K562 (cell line): Measurements from ENCODE around the gene HOXB3. TPM values are rescaled to one million over a fixed set of nuclear protein-coding genes. Genes with fewer than 3 reads are reported as not detected.

Experiments used
- AFF4 ChIP-seq: sonication (generic); formaldehyde crosslinking; IDR thresholded peaks from 2 replicates; pipeline ENCODE4 v1.8.0; 2023; ENCODE audit warnings: mild to moderate bottlenecking, missing genetic modification reagents
- CHAMP1 ChIP-seq: fragments of 450-650 bp; IDR thresholded peaks from 2 replicates; pipeline ENCODE4 v1.6.1; 2016; ENCODE audit warnings: mild to moderate bottlenecking
- DEAF1 ChIP-seq: fragments of 450-650 bp; formaldehyde crosslinking; IDR thresholded peaks from 2 replicates; pipeline ENCODE4 v1.4.0; 2020; ENCODE audit warnings: mild to moderate bottlenecking, moderate library complexity
- FIP1L1 ChIP-seq: fragments of 200-400 bp; formaldehyde crosslinking; IDR thresholded peaks from 2 replicates; pipeline ENCODE4 v1.6.1; 2018; ENCODE audit warnings: mild to moderate bottlenecking, low read depth, low read length; ENCODE audit not compliant: poor library complexity, severe bottlenecking
- HMGN3 ChIP-seq: IDR thresholded peaks from 2 replicates; pipeline ENCODE4 v1.6.1; 2011; ENCODE audit warnings: borderline replicate concordance, low read depth, mild to moderate bottlenecking, mixed read lengths, low read length; ENCODE audit not compliant: insufficient read length; ENCODE audit errors: extremely low read depth
- NR3C1 ChIP-seq: sonication (generic); formaldehyde crosslinking; IDR thresholded peaks from 2 replicates; pipeline ENCODE4 v1.8.1; 2022; ENCODE audit warnings: missing genetic modification reagents
- PCBP1 ChIP-seq: fragments of 200-400 bp; formaldehyde crosslinking; IDR thresholded peaks from 2 replicates; pipeline ENCODE4 v1.6.1; 2018; ENCODE audit warnings: mild to moderate bottlenecking, low read depth, low read length; ENCODE audit not compliant: poor library complexity, severe bottlenecking
- POLR2A ChIP-seq: fragments of 450-650 bp; conservative IDR thresholded peaks from 2 replicates; pipeline ENCODE4 v1.6.1; 2016
- POLR2AphosphoS5 ChIP-seq: IDR thresholded peaks from 2 replicates; pipeline ENCODE4 v1.6.1; 2011; ENCODE audit warnings: mild to moderate bottlenecking, low read depth, low read length, moderate library complexity; ENCODE audit not compliant: control insufficient read depth, insufficient read depth
- SIN3A ChIP-seq, 2 experiments: fragments of 150-350 bp in 1 of 2; IDR thresholded peaks; 2 replicates each; pipeline ENCODE4 v1.6.1; 2011 to 2016; ENCODE audit warnings: borderline replicate concordance in 2 of 2, low read depth in 2 of 2, low read length in 2 of 2, mild to moderate bottlenecking in 2 of 2, moderate library complexity in 2 of 2; ENCODE audit not compliant: control insufficient read depth in 1 of 2
- SMAD1 ChIP-seq: fragments of 150-350 bp; IDR thresholded peaks from 2 replicates; pipeline ENCODE4 v1.6.1; 2014; ENCODE audit warnings: low read length, low read depth; ENCODE audit not compliant: partially characterized antibody
- ZFX ChIP-seq: sonication (generic); formaldehyde crosslinking; IDR thresholded peaks from 2 replicates; pipeline ENCODE4 v1.8.0; 2022; ENCODE audit warnings: mild to moderate bottlenecking, missing genetic modification reagents, moderate library complexity
- ZNF175 ChIP-seq: fragments of 200-800 bp; sonication (Bioruptor generic); IDR thresholded peaks from 2 replicates; pipeline ENCODE4 v1.6.1; 2016; ENCODE audit warnings: low read depth, mild to moderate bottlenecking, missing genetic modification characterization, missing compliant biosample characterization
- ZNF212 ChIP-seq: fragments of 450-650 bp; formaldehyde crosslinking; IDR thresholded peaks from 2 replicates; pipeline ENCODE4 v1.4.0; 2020; ENCODE audit warnings: mild to moderate bottlenecking
- ZNF347 ChIP-seq: fragments of 450-650 bp; formaldehyde crosslinking; IDR thresholded peaks from 2 replicates; pipeline ENCODE4 v1.4.0; 2020; ENCODE audit warnings: low read depth, mild to moderate bottlenecking, moderate library complexity
- ZNF444 ChIP-seq: fragments of 250-450 bp; sonication (Bioruptor Pico); IDR thresholded peaks from 2 replicates; pipeline ENCODE4 v1.4.0; 2020; ENCODE audit warnings: mild to moderate bottlenecking, moderate library complexity
- ZNF830 ChIP-seq: fragments of 250-450 bp; sonication (Bioruptor Pico); IDR thresholded peaks from 2 replicates; pipeline ENCODE4 v1.5.0; 2021; ENCODE audit warnings: mild to moderate bottlenecking
- polyA plus RNA-seq, 8 experiments: library from polyadenylated mRNA; depleted of rRNA in 4 of 8; stranded (reverse) in 5 of 8; unstranded in 3 of 8; fragments of >200 nt; fragmentation: Nextera tagmentation in 2 of 8; fragmentation: Illumina TruSeq in 1 of 8; extraction: Ambion mirVana in 2 of 8; extraction: Trizol in 1 of 8; gene quantifications; 2 replicates each; pipeline versions ENCODE4 v1.2.1 to v1.2.3, GENCODE V29; 2011 to 2014; ENCODE audit warnings: inconsistent platforms in 1 of 8, missing spikeins in 1 of 8
- total RNA-seq, 7 experiments: library from RNA; depleted of rRNA in 6 of 7; stranded (reverse); fragments of >200 nt in 6 of 7; fragmentation: Illumina TruSeq in 2 of 7; extraction: Trizol in 2 of 7; gene quantifications; 2 replicates each; pipeline versions ENCODE4 v1.2.1 to v1.2.3, GENCODE V29; 2011 to 2021; ENCODE audit warnings: low replicate concordance in 1 of 7

Gene HOXB3
- total and polyA plus RNA-seq, 9 of the 15 experiments (the other 6 are each of a cell fraction or from before 2014, with no cell fraction given): 2.4 to 41.3 (median 20.2) TPM

- 0 out of 4 replicates have a peak, but pooled peaks of 1 of the 2 experiments have one; percentile 11 for TF ChIP-seq SIN3A (IDR thresholded peaks at IDR 0.05; ENCODE audit: borderline replicate concordance in 2 of 2, control insufficient read depth in 1 of 2, low read depth in 2 of 2, low read length in 2 of 2)
- TF ChIP-seq FIP1L1: peak; percentile 77
- TF ChIP-seq PCBP1: peak; percentile 70
- TF ChIP-seq SMAD1: peak; percentile 16
- TF ChIP-seq POLR2A: 0 out of 2 replicates have a peak, but pooled peaks have one; percentile 36
- peak; percentile 64 for TF ChIP-seq HMGN3
- TF ChIP-seq AFF4 (CRISPR knock-in tag): peak; percentile 58; the same call in 1 of the 2 replicates
- TF ChIP-seq ZFX (CRISPR knock-in tag): peak; percentile 77
- TF ChIP-seq ZNF175 (CRISPR knock-in tag): no peak
- no peak for TF ChIP-seq DEAF1 (CRISPR knock-in tag)
- TF ChIP-seq POLR2AphosphoS5: peak; percentile 42; the same call in 1 of the 2 replicates
- TF ChIP-seq ZNF212 (CRISPR knock-in tag): no peak
- no peak for TF ChIP-seq ZNF444 (CRISPR knock-in tag)
- no peak for TF ChIP-seq ZNF347 (CRISPR knock-in tag)
- no peak for TF ChIP-seq CHAMP1
- 0 out of 2 replicates have a peak, but pooled peaks have one; percentile 15 for TF ChIP-seq NR3C1 (CRISPR knock-in tag)
- no peak for TF ChIP-seq ZNF830 (CRISPR knock-in tag)
Measured at GRCh38 chr17:48543107-48543853, 46.8 kb downstream of the HOXB3 start (continued).
